Bronchial epithelial cell (primary cell): Measurements from ENCODE around the gene VTI1A. TPM values are rescaled to one million over a fixed set of nuclear protein-coding genes. Genes with fewer than 3 reads are reported as not detected.
A peak's percentile ranks its signal among the peaks of the same experiment; 100 is the strongest.

Source experiments
- DNase-seq: peaks from one replicate; pipeline ENCODE4 v3.0.0-alpha.2; 2010; ENCODE audit warnings: low read depth
- FAIRE-seq: peaks from 2 replicates; lab custom pipeline; 2011; peaks lifted over from hg19 to GRCh38; lab: Jason Lieb, UNC
- H3K27me3 ChIP-seq: 2 replicates; pipeline ENCODE4 v1.5.1; 2011; ENCODE audit warnings: low read length; ENCODE audit not compliant: control insufficient read depth, insufficient read depth
- H3K36me3 ChIP-seq: 2 replicates; pipeline ENCODE4 v1.5.1; 2011; ENCODE audit warnings: low read length; ENCODE audit not compliant: control insufficient read depth, insufficient read depth
- H3K4me3 ChIP-seq: 2 replicates; pipeline ENCODE4 v1.5.1; 2011; ENCODE audit warnings: mild to moderate bottlenecking, low read depth, low read length, control low read depth
- CTCF ChIP-seq: IDR thresholded peaks from 2 replicates; pipeline ENCODE4 v1.5.1; 2011; ENCODE audit warnings: mild to moderate bottlenecking, moderate library complexity, low read length, control low read depth, inconsistent platforms; ENCODE audit not compliant: insufficient read depth, severe bottlenecking
- total RNA-seq: library from RNA; depleted of rRNA; stranded (reverse); fragments of >200 nt; gene quantifications from 2 replicates; pipeline ENCODE4 v1.2.1, GENCODE V29; 2014

Gene VTI1A
- total RNA-seq, 1 donor from 2014 or later = 36.6 TPM

- FAIRE-seq (no peak), DNase-seq (no peak)
- Histone ChIP-seq H3K36me3 (no peaks in the 10 kb centered on the region), H3K4me3 (no peak overlapping the region), H3K27me3 (no peaks in the 10 kb centered on the region)
- no peak for TF ChIP-seq CTCF
Measured at GRCh38 chr10:112831859-112832258, 384.8 kb downstream of the VTI1A start.

GRCh38 chr10:112832361-112832878, 385.4 kb downstream of the VTI1A start:
- TF ChIP-seq CTCF = no peak
- FAIRE-seq (no peak), DNase-seq (peak; percentile 40)

DNA sequence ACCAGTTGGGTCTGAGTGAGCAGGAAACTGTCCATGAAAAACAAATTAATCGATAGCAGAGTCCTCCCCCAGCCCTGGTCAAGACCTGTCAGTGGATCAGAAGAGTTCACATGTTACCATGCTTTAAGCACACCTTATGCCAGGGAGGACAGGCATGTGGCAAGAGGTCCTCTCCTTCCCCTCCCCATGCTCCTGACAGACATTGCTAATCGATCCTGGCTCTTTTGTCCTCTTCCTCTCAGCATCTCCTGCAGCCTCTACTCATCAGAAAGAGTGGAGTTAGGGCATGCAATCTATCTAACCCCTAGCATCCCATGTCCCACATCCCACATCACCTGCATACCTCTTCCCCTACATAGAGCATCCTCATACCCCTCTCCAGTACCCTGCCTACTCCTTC, 385.9 kb downstream of the VTI1A start:
- TF ChIP-seq CTCF = no peak
- no peaks in the 10 kb centered on the region for H3K27me3 ChIP-seq
- FAIRE-seq = no peak
- no peaks in the 10 kb centered on the region for H3K36me3 ChIP-seq
- no peak overlapping the region for H3K4me3 ChIP-seq
- DNase-seq = no peak

More at GRCh38 chr10:112832361-112832878, 385.4 kb downstream of the VTI1A start:
- Histone ChIP-seq H3K4me3 (no peak overlapping the region), H3K36me3 (no peaks in the 10 kb centered on the region), H3K27me3 (no peaks in the 10 kb centered on the region)

DNA sequence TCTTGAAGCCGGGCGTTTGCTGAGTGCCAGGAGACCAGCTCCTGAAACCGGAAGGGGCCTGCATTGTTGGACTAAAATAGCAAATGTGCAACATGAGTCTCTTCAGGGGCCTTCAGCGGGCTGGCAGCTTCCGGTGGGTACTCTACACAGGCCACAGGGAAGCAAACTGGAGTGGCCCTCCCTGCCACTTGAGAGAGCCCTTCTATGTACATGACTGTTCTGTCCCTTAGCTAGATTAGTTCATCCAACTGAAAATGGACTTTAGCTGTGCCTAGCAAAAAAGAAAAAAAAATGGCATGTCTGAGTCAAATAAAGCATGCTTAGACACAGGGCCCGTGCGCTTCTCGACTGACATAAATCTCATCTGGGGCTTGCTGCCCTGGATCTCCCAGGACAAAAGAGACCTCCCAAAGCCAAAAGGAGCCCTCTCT, 387.8 kb downstream of the VTI1A start:
- Histone ChIP-seq H3K36me3 (no peaks in the 10 kb centered on the region), H3K4me3 (no peak overlapping the region), H3K27me3 (no peaks in the 10 kb centered on the region)
- no peak for TF ChIP-seq CTCF
- DNase-seq (no peak), FAIRE-seq (no peak)

- TF ChIP-seq CTCF = no peak
- no peak for DNase-seq
Measured at GRCh38 chr10:112835217-112835715, 388.3 kb downstream of the VTI1A start.

GRCh38 chr10:112835944-112836451, 389.0 kb downstream of the VTI1A start:
- no peaks in the 10 kb centered on the region for H3K27me3 ChIP-seq
- no peak overlapping the region for H3K4me3 ChIP-seq
- TF ChIP-seq CTCF = no peak
- DNase-seq (no peak), FAIRE-seq (no peak)
- no peaks in the 10 kb centered on the region for H3K36me3 ChIP-seq

More at GRCh38 chr10:112835217-112835715, 388.3 kb downstream of the VTI1A start:
- FAIRE-seq = no peak
- Histone ChIP-seq H3K4me3 (no peak overlapping the region), H3K27me3 (no peaks in the 10 kb centered on the region), H3K36me3 (no peaks in the 10 kb centered on the region)
